GM19025 (cell line): ENCODE measurements around the gene HLA-F.

Experiments used
- ATAC-seq: cut with Tn5 transposase; IDR thresholded peaks from one replicate; pipeline ENCODE4 v1.9.1; 2021; ENCODE audit warnings: mild to moderate bottlenecking, low read depth, moderate library complexity; ENCODE audit not compliant: unreplicated experiment

The HLA-F gene

DNA sequence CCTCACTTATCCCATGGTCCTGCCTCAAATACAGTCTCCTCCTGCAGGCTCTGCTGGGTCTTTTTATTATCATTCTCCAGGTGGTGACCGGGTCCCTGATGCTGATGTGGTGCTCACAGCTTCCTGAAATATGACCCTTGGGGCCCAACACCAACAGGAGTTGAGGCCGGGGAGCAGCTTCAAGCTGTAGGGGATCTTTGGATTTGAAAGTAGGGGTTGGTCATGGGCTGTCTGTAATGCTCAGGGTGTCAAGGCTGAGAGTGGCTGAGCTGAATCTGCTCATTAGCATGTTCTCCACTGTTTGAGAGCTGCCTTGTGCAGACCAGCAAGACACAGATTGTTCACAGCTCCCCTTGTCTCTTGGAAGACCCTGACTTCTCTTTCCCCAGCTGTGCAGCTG, 35.5 kb downstream of the HLA-F start:
- no peak for ATAC-seq

DNA sequence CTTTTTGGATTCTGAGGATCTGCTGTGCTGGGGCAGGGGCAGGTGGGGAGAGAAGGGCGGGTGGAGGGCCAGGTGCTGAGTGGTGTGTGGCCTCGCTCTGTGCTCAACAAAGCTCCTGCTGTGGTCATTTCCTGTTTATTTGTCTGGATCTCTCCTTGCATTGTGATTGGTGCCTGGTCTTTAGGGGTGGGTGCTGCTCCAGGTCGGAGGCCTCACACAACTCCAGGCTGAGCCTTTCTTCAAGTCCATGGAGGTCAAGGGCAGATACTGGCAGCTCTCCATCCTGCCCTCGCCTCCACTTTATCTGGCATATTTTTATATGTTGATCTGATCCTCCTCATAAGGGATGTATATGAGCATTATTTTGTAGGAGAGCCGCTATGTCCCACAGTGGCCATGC, 36.2 kb downstream of the HLA-F start:
- no peak for ATAC-seq

DNA sequence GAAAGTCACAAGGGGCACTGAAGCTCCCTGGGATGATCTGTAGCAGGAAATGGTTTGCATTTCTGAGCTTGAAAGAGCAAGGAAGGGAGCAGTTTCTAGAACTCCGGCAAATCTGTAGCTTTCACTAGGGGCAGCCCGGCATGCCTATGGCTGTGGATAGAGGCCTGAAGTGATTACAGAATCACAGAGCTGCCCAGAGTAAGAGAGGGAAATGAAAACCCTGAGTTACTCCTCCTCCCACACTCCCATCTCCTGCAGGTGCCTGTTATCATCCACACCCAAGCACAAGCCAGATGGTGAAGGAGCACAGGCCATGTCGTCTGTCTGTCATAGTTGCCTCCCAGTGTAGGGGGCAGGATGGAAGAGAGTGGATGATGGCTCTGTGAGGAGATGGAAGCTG, 37.1 kb downstream of the HLA-F start:
- ATAC-seq = no peak

DNA sequence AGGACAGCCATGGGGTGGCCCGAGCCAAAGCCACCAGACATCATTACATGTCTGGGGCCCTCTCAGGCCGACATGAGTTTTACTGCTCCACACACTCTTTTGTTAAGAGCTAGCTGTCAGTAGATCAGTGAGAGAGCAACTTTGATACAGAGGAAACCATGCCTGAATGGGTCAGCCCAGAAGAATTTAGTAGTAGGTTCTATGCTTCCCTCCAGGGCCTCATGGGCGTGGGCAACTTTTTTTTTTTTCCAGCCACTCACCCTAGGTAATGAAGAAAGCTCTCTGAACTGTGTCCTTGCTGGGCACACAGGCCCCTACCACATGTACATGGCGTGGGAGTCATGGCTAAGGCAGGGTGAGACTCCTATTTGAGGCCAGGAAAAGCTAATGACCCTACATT, 38.8 kb downstream of the HLA-F start:
- no peak for ATAC-seq

DNA sequence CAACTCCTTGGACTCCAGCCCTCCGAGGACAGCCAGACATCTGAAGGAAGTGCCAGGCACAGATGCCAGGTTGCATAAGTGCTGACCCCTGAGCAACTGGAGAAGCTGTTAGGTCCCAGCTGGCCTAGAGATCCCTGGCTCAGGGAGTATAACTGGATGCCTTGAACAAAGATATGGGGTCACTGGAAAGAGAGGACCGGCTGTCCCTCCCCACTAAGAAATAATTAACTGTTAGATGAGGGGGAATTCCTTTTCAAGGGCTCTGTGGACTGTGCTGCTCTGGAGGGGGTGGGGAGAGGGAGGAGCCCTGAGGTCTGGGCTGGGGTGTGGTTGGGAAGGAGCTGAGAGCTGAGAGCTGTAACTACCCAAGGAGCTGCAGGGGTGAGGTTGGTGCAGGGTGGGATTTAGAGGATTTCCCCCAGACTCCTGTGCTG, 39.6 kb downstream of the HLA-F start:
- no peak for ATAC-seq

DNA sequence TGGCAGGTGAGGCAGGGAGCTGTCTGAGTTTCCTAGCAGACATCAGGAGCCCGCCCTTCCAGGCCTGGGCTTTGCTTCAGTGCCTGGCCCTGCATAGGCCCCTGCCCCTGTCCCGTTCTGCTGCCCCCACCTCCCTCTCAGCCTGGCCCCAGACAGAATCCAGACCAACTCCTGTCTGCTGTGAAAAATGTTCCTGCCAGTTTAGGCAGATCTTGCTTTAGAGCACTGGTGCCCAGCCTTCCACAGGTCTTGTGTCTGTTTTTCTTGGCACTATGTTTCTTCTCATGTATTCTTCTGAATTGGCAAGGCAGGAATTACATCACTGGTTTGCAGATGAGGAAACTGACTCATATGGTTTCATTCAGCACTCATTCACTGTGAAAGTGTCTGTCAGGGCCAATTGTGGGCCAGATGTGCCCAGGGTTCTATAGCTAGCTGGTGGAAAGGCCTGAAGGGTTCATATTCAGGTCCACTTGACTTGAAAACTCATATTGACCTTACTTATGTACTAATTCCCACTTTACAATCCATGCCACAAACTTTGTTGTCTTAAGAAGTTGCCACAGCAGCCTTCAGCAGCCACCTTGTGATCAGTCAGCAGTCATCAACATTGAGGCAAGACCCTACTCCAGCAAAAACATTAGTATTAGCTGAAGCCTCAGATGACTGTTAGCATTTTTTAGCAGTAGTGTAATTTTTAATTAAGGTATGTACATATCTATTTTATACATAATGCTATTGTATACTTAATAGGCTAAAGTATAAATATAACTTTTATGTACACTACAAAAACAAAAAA, 40.5 kb downstream of the HLA-F start:
- ATAC-seq = no peak

DNA sequence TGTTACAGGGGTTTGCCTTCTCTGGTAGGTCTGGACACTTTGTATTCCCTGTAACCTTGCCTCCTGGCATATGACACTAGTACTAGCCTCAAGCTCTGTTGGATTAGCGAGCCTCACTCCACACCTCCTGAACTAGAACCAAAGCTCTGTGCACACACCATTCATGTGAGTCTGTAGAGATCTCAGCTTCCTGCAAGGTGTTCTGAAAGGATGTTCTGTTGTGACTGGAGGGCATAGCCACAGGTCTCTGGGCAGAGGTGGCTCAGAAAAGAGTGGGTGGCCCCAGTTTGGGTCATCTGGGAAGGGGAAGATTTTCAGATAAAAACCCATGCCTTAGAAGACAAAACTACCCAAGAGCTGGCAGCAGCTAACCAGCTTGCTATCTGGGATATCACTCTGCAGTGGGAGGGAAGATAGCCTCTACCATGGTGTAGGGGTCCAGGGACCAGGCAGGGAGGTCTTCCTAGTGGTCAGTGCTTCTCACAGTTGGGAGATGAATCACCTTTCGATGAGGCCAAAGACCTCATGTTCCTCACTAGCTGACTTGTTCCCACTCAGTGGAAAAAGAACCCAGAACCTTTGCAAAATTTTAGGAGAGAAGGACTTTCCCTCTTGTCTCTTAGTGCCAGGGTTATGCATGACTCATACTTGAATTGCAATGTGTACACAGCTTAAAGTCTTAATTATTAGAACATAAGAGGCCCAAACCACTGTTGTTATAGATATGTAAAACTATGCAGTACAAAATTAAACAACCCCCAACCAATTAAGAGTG, 41.4 kb downstream of the HLA-F start:
- ATAC-seq = no peak

DNA sequence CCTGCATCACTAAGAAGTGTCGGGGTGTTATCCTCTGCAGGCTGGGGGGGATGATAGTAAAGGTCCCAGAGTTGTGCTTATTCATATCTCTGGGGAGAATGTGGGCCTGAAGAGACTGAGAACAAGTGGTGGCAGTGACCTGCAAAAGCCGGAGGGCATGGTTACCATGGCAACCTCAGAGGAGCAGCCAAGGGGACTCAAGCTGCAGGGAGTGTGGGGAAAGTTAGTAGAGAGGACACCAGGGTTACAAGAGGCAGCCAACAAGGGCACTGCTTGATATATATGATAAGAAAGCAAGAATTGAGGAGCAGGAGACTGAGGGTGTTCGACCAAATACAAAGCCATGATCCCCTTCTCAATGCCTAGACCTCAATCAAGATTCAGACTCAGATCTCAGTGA, 46.1 kb downstream of the HLA-F start:
- ATAC-seq = no peak

DNA sequence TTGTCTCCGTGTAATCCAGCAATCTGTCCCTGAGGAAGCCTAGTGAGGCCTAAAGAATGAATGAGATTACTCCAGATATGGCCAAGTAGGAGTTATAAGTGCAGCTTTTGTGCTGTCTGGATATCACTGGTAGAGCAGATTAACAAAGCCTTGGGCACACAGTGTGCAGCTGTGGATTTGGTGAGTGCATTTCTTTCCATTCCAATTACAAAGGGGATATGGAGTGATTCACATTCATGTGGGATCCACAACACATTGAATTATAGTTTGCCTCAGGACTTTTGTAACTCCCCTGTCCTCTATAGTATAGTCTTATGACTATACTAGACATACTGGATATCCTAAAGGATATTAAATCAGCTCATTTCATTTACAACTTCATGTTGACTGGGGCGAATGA, 47.1 kb downstream of the HLA-F start:
- ATAC-seq = no peak

DNA sequence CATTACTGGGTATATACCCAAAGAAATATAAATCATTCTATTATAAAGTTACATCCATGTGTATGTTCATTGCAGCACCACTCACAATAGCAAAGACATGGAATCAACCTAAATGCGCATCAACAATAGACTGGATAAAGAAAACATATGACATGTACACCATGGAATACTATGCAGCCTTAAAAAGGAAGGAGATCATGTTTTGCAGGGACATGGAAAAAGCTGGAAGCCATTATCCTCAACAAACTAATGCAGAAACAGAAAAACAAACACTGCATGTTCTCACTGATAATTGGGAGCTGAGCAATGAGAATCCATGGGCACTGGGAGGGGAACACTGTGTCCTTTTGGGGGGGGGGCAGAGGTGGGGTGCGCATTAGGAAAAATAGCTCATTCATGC, 53.5 kb downstream of the HLA-F start:
- no peak for ATAC-seq
